Measurements from ENCODE around the gene MNX1.
A peak's percentile ranks its signal among the peaks of the same experiment; 100 is the strongest.

Gene MNX1

GRCh38 chr7:157001920-157002818 is 8.3 kb downstream of the MNX1 start:
- no peak for DNase-seq

DNA sequence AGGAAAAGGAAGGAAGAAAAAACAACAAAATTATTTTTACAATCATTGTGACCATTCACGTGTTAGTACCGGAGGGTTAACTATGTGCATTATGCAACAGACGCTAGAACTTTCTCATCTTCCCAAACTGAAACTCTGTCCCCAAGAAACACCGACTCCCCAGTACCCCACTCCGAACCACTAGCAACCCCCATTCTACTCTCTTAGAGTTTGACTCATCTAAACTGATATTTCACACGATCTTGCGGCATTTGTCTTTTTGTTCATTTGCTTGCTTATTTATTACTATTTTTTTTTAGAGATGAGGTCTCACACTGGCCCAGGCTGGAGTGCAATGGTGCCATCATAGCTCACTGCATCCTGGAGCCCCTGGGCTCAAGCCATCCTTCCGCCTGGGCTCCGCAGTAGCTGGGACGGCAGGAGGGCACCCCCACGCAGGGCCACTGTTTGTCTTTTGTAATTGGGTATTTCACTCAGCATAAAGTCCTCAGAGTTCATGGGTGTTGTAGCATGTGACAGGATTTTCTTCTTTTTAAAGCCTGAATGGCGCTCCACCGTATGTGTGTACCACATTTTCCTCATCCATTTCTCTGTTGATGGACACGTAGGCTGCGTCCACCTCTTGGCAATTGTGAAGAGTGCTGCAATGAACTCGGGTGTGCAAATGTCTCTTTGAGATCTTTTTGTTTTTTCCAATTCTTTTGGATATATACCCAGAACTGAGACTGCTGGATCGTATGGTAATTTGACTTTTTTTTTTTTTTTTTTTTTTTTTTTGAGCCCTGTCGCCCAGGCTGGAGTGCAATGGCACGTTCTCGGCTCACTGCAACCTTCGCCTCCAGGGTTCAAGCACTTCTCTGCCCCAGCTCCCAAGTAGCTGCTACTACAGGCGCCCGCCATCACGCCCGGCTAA is 9.5 kb downstream of the MNX1 start:
- no peak for DNase-seq

DNA sequence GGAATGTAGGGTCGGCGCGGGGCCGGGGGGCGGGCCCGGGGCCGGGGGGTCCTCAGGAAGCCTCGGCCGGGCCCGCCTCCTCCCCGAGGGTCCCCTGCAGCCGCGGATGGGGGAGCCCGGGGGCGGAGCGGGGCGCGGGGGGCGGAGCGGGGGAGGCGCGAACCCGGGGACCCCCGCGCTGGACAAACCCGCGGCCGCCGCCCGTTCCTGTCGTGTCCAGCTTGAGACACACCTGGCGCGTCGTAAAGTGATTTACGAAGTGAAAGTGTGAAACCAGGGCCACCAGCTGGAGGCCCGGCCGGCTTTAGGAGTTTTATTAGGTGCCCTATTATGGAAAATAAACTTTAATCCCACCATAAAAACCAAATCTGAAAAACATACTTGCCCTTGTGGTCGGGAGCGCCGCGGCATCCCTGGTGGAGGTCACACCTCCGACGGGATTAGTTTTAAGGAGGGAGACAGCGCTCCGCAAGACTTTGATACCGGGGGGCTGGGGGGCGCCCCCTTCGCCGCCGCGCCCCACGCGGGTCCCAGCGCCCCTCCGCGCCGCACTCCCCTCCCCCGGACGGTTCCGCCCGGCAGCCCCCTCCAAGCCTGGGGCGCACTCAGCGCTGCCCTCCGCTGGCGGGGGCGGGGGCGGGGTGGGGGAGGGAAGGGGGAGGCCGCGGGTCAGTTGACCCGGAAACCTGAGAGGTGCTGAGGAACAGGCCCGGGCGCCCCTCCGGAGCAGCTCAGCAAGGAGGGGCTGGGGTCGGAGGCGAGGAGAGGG is 10.3 kb downstream of the MNX1 start:
- DNase-seq: no peak

- no peak for DNase-seq
Observed at GRCh38 chr7:156998988-156999957, 11.2 kb downstream of the MNX1 start.

- no peak for DNase-seq
Observed at GRCh38 chr7:156994417-156994816, 16.0 kb downstream of the MNX1 start.

DNA sequence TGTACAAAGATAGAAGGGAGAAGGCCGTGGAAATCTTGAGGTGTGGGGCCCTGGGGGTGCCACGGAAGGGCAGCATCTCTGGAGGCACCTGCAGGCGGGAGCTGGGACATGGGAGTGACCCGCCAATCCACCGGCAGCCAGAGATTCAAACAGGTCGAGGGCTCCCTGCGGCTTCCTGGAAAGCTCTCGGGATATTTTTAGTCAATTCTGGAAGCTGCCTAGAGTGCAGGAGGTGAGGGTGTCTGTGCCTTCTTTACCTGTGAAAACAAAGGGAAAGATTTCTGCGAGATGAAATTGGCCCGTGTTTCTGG is 16.6 kb downstream of the MNX1 start:
- no peak for DNase-seq

DNA sequence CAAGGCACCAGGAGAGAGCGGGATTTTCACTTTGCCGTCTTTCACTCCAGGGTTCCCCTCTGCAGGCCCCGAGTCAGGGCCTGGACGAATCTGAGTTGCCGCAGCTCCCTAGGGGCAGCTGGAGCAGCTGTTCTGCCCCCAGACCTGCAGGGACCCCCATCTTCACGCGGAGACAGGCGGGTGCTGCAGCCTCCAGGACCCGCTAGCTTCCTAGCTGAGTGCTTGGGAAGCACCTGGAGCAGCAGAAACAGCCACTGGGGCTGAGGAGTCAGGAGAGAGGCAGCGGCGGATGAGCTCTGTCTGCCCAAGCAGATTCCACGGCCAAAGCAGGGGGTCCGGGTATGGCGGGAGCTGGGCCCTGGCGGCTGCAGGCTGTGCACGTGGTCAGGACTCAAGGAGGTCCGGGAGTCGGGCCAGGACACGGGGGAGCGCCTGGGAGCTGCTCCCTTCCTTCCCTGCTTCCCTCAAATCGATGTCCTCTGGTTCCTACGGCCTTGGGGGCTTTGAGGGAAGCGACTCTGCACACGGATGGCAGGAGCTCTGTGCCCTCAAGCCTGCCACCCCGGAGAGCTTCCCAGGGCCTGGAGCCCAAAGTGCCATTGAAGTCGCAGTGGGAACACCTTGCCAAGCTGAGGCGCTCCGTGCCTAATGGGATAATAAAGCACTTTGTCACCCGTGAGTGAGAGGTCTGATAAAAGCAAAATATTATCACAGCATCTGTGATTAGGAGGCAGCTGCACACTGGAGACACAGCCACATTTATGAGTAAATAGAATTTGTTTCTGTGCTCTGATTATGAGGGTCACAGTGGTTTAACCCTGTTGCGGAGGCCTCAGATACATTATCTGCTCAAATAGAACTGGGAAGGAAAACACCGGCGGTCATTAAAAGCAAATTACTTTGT is 17.2 kb downstream of the MNX1 start:
- no peak for DNase-seq

DNA sequence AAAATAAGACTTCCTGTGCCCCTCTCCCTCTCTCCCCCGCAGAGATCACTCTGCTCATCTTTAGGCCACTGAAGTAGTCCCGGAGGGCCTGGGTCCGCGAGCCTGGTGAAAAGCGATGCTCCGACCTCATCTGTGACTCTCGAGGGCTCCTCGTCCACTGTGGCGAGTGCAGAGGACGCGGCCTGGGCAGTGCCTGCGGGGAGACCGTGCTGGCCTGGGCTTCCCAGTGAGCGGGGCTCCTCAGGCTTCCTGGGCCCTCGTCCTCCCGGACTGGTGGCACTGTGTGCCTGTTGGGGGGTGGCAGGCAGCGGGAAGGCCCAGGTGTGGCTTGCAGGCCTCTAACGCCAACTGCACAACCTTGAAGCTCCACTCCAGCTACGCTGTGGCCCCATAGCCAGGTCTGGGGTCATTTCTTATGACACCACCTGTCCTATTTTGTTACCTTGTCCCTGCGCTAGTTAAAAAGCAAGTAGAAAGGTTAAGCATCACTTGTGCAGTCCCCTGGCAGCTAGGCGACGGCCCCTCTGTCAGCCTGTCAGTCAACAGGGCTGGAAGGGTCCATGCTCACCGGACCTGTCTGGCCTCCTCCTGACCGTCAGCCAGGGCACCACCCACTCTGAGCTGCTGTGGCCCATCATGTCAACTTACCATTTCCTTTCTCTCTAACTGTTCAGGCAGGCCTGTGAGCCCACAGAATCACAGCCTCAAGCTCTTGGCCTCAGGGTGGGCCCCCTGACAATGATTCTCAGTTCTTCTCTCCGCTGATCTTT is 20.5 kb downstream of the MNX1 start:
- DNase-seq: no peak

- DNase-seq: no peak
Observed at GRCh38 chr7:156988343-156989185, 21.9 kb downstream of the MNX1 start.

- DNase-seq: no peak
Observed at GRCh38 chr7:156986378-156986777, 24.1 kb downstream of the MNX1 start.

- no peak for DNase-seq
Observed at GRCh38 chr7:156985101-156985992, 25.1 kb downstream of the MNX1 start.

DNA sequence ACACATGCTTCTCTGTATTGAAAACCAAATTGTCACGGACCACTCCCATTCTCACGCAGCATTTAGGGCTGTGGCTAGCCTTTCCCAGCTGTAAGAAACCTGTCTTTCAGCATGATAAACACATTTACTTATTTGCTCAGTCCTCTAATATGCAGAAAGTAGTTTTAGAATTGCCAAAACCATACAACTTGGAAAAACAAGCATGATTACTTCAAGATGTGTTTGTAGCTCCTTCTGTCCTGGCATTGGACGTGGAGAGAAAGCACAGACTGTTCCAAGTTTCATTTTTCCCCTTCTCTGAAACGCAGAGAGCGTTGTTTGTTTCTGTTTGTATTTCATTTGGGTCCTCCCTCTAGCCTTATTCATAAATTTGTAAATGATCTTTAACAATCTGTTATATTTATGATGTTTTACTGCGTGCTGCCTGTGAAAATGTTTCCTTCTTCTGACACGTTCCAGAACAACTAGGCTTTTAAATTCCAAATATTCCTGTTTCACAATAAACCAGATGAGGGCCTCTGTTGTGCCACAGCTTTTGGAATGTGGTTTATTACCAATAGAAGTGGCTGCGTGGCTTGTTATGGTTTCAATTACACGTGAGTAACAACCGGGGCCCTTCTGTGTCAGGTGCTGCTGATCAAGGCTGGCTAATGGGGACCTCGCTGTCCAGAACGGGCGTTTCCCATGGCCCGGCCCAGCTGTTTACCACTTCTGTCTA is 26.1 kb downstream of the MNX1 start:
- DNase-seq: no peak

DNA sequence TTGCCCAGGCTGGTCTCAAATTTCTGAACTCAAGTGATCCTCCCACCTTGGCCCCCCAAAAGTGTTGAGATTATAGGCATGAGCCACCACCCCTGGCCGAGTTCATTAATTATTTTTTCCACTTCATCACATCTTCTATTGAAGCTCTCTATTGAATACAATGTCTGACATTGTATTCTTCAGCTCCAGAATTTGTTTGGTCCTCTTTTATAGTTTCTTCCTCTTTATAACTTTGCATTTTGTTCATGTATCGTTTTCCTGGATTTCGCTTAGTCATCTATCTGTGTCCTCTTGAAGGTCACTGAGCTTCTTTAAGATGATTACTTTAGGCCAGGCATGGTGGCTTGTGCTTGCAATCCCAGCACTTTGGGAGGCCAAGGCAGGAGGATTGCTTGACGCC is 30.8 kb downstream of the MNX1 start:
- DNase-seq: no peak

GRCh38 chr7:156979007-156979606 is 31.4 kb downstream of the MNX1 start:
- no peak for DNase-seq

DNA sequence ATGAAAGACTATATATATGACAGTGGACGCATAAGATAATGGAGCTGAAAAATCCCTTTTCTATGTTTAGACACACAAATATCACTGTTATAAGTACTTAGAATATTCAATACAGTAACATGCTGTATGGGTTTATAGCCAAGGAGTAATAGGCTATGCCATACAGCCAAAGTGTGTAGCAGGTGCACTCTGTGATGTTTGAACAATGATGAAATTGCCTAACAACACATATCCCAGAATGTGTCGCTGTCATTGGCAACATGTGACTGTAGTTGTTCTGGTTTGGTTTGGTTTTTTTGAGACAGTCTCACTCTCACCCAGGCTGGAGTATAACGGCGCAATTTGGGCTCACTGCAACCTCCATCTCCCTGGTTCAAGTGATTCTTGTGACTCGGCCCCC is 34.8 kb downstream of the MNX1 start:
- DNase-seq: no peak

DNA sequence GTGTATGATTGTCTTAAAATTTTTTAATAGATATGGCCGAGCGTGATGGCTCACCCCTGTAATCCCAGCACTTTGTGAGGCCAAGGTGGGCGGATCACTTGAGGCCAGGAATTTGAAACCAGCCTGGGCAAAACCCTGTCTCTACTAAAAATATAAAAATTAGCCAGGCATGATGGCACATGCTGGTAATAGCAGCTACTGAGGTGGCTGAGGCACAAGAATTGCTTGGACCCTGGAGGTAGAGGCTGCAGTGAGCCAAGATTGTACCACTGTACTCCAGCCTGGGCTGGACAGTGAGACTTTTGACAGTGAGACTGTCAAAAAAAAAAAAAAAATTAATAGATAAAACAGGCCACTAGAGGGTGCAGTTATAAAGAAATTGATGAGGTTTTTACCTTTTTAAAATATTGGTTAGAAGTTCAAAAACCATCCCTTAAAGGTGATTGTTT is 40.5 kb downstream of the MNX1 start:
- peak in 1 of 2 donors; percentile 12 for DNase-seq

DNA sequence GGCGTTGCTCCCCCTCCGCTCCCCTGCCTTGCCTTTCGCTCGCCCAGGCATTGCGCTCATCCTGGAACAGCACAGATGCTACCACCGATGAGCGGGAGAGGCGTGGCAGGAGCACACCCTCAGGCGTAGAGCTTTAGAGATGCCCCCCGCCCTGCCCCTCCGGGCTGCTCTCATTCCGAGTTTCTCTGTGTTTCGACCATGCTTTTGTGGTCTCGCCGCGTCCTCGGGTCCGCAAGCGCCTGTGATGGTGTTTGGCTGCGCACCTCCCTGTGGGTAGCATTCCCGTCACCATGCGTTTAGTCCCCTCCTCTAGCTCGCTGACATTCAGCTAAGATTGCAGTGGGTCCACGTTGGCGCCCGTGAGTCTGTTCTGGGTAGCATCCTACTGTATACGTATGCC is 42.3 kb downstream of the MNX1 start:
- DNase-seq: no peak

Data from CD4-positive, alpha-beta T cell treated with Interferon alpha-2 for 1 hour (primary cell).